ENCODE results near the gene KCNG2. TPM values are rescaled to one million over a fixed set of nuclear protein-coding genes. Genes with fewer than 3 reads are reported as not detected.

The KCNG2 gene
- total and polyA plus RNA-seq, 2 of the 4 experiments (the other 2 are of a cell fraction): not detected

- no TSS peak for BruUV-seq (replicated peaks)
- no peak overlapping the region for H3K4me2 ChIP-seq (ENCODE audit: low read depth, low read length)
Observed at GRCh38 chr18:79910563-79911343, 113.0 kb downstream of the KCNG2 start.

More at GRCh38 chr18:79910563-79911343, 113.0 kb downstream of the KCNG2 start:
- Histone ChIP-seq H3K4me1 (ENCODE audit: control insufficient read depth, insufficient read depth, low read length) (no peaks in the 10 kb centered on the region; the same call in 1 of the 2 replicates), H3K36me3 (ENCODE audit: control insufficient read depth, insufficient read depth, low read length) (peaks cover 32% of the 10 kb centered on the region), H3K27me3 (ENCODE audit: control insufficient read depth, insufficient read depth, low read length) (no peaks in the 10 kb centered on the region), H3K9ac (ENCODE audit: low read depth, low read length) (no peak overlapping the region), H2AK9ac (replicated peaks; ENCODE audit: low read depth, low read length, poor library complexity) (no peak overlapping the region), H3K4ac (ENCODE audit: low read depth, low read length) (no peak overlapping the region), H3K23ac (ENCODE audit: low read depth, low read length) (no peak overlapping the region), H2AFZ (replicated peaks; ENCODE audit: low read length, poor library complexity) (peak overlapping the region; percentile 19), H4K8ac (ENCODE audit: low read depth in 2 of 2, low read length in 2 of 2) (no peak overlapping the region), H2BK5ac (ENCODE audit: low read depth, low read length, poor library complexity, severe bottlenecking) (no peak overlapping the region), H4K5ac (ENCODE audit: low read depth, low read length) (no peak overlapping the region), H2BK20ac (ENCODE audit: low read depth, low read length) (no peak overlapping the region), H3K56ac (ENCODE audit: extremely low read depth, insufficient read depth, low read length) (no peak overlapping the region), H3K9me3 (ENCODE audit: control insufficient read depth, insufficient read depth, low read length) (peaks cover under 1% of the 10 kb centered on the region; the same call in 1 of the 2 replicates), H3K4me3 (ENCODE audit: insufficient read depth, low read depth, low read length) (no peak overlapping the region), H3K79me1 (ENCODE audit: low read depth in 1 of 2, low read length in 2 of 2) (peaks cover 15 to 28% of the 10 kb centered on the region in 2 experiments), H4K91ac (ENCODE audit: insufficient read depth, low read depth, low read length) (no peak overlapping the region), H3K9me1 (ENCODE audit: insufficient read depth, low read length) (0 out of 2 replicates have a peak, but pooled peaks cover 4% of the 10 kb centered on the region), H3K14ac (replicated peaks; ENCODE audit: low read depth, low read length) (no peak overlapping the region), H3K27ac (ENCODE audit: insufficient read depth, low read length) (no peak overlapping the region), H4K20me1 (ENCODE audit: insufficient read depth, low read length) (peaks cover 10% of the 10 kb centered on the region), H2BK120ac (ENCODE audit: low read depth, low read length) (no peak overlapping the region), H2AK5ac (ENCODE audit: low read depth, low read length) (no peak overlapping the region), H3K18ac (ENCODE audit: low read depth, low read length) (no peak overlapping the region), H2BK15ac (ENCODE audit: low read depth, low read length) (no peak overlapping the region)
- POLR2A ChIA-PET (ENCODE audit: unreplicated experiment): no interaction called here
- WGBS, 2 experiments (ENCODE audit: extremely low coverage in 2 of 2, insufficient read length in 1 of 2): 73% methylated on average over 6 of the region's 16 CpGs; no CpG with 5 or more reads in 1 of the 2 experiments
- dilution Hi-C loops (cut with HindIII; ENCODE audit: low sequenced_read_pairs, unreplicated experiment) (no loop called here), intact Hi-C loops (cut with micrococcal nuclease) (no loop called here), in situ Hi-C loops (cut with MboI; ENCODE audit: low sequenced_read_pairs) (no loop called here)
- TF ChIP-seq CHD1 (IDR thresholded peaks at IDR 0.05; ENCODE audit: low read depth, low read length) (no peak), MAFK (IDR thresholded peaks at IDR 0.05; ENCODE audit: low read depth, low read length) (peak; percentile 84)
- CTCF ChIA-PET: no interaction called here
- ATAC-seq (ENCODE audit: low read depth) (no peak), DNase-seq (no peak)

All from IMR-90 (cell line).